Common myeloid progenitor, CD34-positive (primary cell): ENCODE data around the gene PNPLA8.
"Not testable (repeated sequence)": the region's sequence is repeated elsewhere in the genome, so short reads cannot be mapped to it uniquely, and the experiment has no call there.

Source experiments
- CTCF ChIA-PET: fragments of 350-600 bp; sonication (Branson Sonifier 250); formaldehyde crosslinking; loops from one replicate; lab custom pipeline; 2021; ENCODE audit warnings: antibody characterized with exemption; lab: Charles Lee
- POLR2A ChIA-PET: fragments of 350-600 bp; sonication (Branson Sonifier 250); formaldehyde crosslinking; loops from one replicate; lab custom pipeline; 2021; ENCODE audit warnings: antibody characterized with exemption; lab: Charles Lee
- DNase-seq, 3 donors: peaks; one replicate each; pipeline versions ENCODE4 v3.0.0 to v3.0.0-alpha.2; 2013
- H3K27ac ChIP-seq, 2 experiments: 1 replicate in 1 of 2; 2 replicates in 1 of 2; pipeline ENCODE4 v1.7.0; 2013; ENCODE audit warnings: inconsistent platforms in 2 of 2, low read length in 2 of 2, mild to moderate bottlenecking in 2 of 2, low read depth in 1 of 2, moderate library complexity in 1 of 2; ENCODE audit not compliant: severe bottlenecking in 2 of 2, insufficient read depth in 1 of 2, poor library complexity in 1 of 2
- H3K27me3 ChIP-seq, 5 experiments: replicated peaks in 2 of 5; 1 replicate in 3 of 5; 2 replicates in 2 of 5; pipeline versions ENCODE4 v1.6.1 to v1.7.0; 2013; ENCODE audit warnings: low read length in 4 of 5, mild to moderate bottlenecking in 2 of 5, moderate library complexity in 2 of 5, inconsistent platforms in 1 of 5; ENCODE audit not compliant: insufficient read depth in 5 of 5, control insufficient read depth in 4 of 5
- H3K36me3 ChIP-seq, 4 experiments: 1 replicate in 2 of 4; 2 replicates in 2 of 4; pipeline versions ENCODE4 v1.6.1 to v1.7.0; 2013; ENCODE audit warnings: low read length in 3 of 4, control low read depth in 1 of 4, mild to moderate bottlenecking in 1 of 4; ENCODE audit not compliant: control insufficient read depth in 4 of 4, insufficient read depth in 4 of 4
- H3K4me1 ChIP-seq, 4 experiments: 1 replicate in 3 of 4; 2 replicates in 1 of 4; pipeline versions ENCODE4 v1.6.1 to v1.7.1; 2013; ENCODE audit warnings: low read length in 3 of 4, mild to moderate bottlenecking in 3 of 4, control low read depth in 1 of 4, inconsistent platforms in 1 of 4, moderate library complexity in 1 of 4; ENCODE audit not compliant: control insufficient read depth in 4 of 4, insufficient read depth in 4 of 4; ENCODE audit errors: control extremely low read depth in 1 of 4
- H3K4me3 ChIP-seq, 7 experiments: 1 replicate in 4 of 7; 2 replicates in 3 of 7; pipeline versions ENCODE4 v1.5.1 to v1.7.0; 2013; ENCODE audit warnings: mild to moderate bottlenecking in 7 of 7, low read length in 6 of 7, moderate library complexity in 6 of 7, inconsistent platforms in 2 of 7, low read depth in 2 of 7, control low read depth in 1 of 7; ENCODE audit not compliant: insufficient read depth in 4 of 7, control insufficient read depth in 1 of 7; ENCODE audit errors: extremely low read depth in 1 of 7
- H3K9me3 ChIP-seq, 5 experiments: 1 replicate in 4 of 5; 2 replicates in 1 of 5; pipeline versions ENCODE4 v1.6.1 to v1.7.1; 2013; ENCODE audit warnings: low read length in 4 of 5, mild to moderate bottlenecking in 2 of 5, inconsistent platforms in 1 of 5, low read depth in 1 of 5, moderate library complexity in 1 of 5; ENCODE audit not compliant: control insufficient read depth in 4 of 5, insufficient read depth in 2 of 5; ENCODE audit errors: control extremely low read depth in 1 of 5
- WGBS: methylation state at CpG from one replicate; pipeline ENCODE4 v1.1.5; 2013; ENCODE audit not compliant: insufficient coverage; 5-methylcytosine and 5-hydroxymethylcytosine counted together

The PNPLA8 gene

DNA sequence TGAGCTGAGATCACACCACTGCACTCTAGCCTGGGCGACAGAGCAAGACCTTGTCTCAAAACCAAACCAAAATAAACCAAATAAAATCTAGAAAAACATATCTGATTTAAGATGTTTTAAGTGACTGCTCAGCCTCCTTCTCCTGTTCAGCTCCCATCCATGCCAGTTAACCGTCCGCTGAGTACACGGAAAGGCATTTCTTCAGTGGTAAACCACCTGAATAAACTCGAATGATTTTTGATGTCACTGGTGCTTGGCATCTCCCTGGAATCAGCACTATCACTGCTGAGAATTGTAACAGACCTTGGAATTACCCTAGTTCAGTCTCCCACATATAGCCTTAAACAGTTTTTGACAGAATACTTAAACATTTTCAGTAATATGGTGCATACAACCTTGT lies 45.6 kb downstream of the PNPLA8 start:
- no peaks in the 10 kb centered on the region for H3K27me3 ChIP-seq
- H3K4me3 ChIP-seq, result no peak overlapping the region
- H3K4me1 ChIP-seq, result no peaks in the 10 kb centered on the region
- CTCF ChIA-PET, result interaction anchor here (1.0 kb wide), 1 partner anchor 63 kb away, joined by 3 read pairs; no protein-coding TSS in a partner anchor
- H3K36me3 ChIP-seq, result peaks cover 0 to 22% (median 4%) of the 10 kb centered on the region in 4 experiments
- WGBS, result 97% methylated on average over 4 of the region's 5 CpGs
- H3K9me3 ChIP-seq, result no peaks in the 10 kb centered on the region
- DNase-seq, result no peak
- POLR2A ChIA-PET, result interaction anchor here (0.6 kb wide), 1 partner anchor 27 kb away, joined by 3 read pairs; no protein-coding TSS in a partner anchor
- H3K27ac ChIP-seq, result no peak overlapping the region

DNA sequence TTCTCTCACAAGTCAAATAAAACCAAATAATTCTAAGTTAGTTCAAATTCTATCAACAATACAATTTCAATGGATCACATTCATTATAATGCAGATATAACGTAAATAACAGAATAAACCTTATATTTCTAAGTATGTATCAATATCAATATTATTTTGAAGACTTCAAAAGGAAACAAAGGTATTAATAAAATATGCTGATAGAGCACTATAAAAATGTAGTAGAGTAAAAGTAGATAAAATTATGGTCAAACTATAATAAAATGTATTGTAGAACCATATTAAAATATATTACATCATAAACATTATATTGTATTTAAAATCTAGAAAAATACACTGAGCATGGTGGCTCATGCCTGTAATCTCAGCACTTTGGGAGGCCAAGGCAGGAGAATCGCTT lies 46.2 kb downstream of the PNPLA8 start:
- ChIA-PET POLR2A (no interaction called here), CTCF (interaction anchor here (1.0 kb wide), 1 partner anchor 62 kb away, joined by 3 read pairs; no protein-coding TSS in a partner anchor)
- DNase-seq, result no peak
- H3K36me3 ChIP-seq, result peaks cover 0 to 24% (median 4%) of the 10 kb centered on the region in 4 experiments
- no peaks in the 10 kb centered on the region for H3K27me3 ChIP-seq
- H3K27ac ChIP-seq, result no peak overlapping the region
- H3K4me3 ChIP-seq, result no peak overlapping the region
- H3K9me3 ChIP-seq, result no peaks in the 10 kb centered on the region
- no peaks in the 10 kb centered on the region for H3K4me1 ChIP-seq
- no CpG with 5 or more reads among the region's 2 CpGs for WGBS

DNA sequence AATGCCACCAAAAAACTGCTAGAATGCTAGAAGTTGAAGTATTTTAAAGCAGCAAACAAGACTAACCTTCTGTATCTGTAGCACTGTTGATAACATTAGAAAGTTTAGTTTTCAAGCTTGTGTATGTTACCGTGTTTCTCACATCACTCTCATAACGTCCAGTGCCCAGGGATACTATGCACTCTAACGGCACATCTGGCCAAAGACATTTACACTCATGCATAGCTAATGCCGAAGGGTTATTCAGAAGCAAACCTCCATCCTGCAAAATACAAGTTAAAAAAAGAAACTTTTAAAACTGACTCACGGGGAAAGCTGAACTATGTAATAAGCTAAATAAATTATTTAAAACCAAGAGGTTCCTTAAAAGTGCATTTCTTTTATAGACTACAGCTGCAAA lies 46.8 kb downstream of the PNPLA8 start:
- WGBS, result 94% methylated on average over 2 of the region's 5 CpGs
- POLR2A ChIA-PET, result no interaction called here
- Histone ChIP-seq H3K27ac (no peak overlapping the region), H3K27me3 (no peaks in the 10 kb centered on the region), H3K36me3 (peaks cover 0 to 22% (median 4%) of the 10 kb centered on the region in 4 experiments), H3K4me1 (no peaks in the 10 kb centered on the region), H3K4me3 (no peak overlapping the region), H3K9me3 (no peaks in the 10 kb centered on the region)
- CTCF ChIA-PET, result interaction anchor here (1.0 to 1.2 kb wide), 2 partner anchors 12 to 62 kb away, joined by 3 to 4 read pairs; no protein-coding TSS in a partner anchor
- DNase-seq, result no peak

DNA sequence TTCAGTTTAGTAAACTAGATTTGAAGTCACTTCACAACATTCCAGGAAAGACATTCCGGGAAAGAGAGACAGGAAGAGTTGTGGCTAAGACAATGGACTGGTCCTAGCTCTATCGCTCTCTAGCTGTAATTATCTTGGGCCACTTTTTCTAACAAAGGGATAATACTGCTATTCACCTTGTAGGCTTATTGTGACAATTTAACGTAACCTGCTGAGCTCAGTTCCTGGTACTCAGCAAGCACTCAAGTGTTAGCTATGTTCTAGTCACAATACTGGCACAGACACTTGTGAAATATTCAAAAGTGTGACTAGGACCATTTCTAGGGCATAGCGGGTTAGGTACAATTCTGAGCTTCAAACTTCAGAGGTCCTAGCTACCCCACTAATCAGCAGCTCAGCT lies 57.7 kb downstream of the PNPLA8 start:
- Histone ChIP-seq H3K27ac (no peak overlapping the region), H3K4me1 (no peaks in the 10 kb centered on the region), H3K9me3 (no peaks in the 10 kb centered on the region), H3K4me3 (no peak overlapping the region), H3K27me3 (peaks cover 0 to 31% (median under 1%) of the 10 kb centered on the region in 5 experiments), H3K36me3 (peaks cover 0 to 3% (median 1%) of the 10 kb centered on the region in 4 experiments)
- POLR2A ChIA-PET, result no interaction called here
- CTCF ChIA-PET, result interaction anchor here (0.6 to 1.8 kb wide), 2 partner anchors 18 to 28 kb away, joined by 3 to 5 read pairs; no protein-coding TSS in a partner anchor
- no peak for DNase-seq
- WGBS, result 66% methylated on average over 2 of the region's 4 CpGs

DNA sequence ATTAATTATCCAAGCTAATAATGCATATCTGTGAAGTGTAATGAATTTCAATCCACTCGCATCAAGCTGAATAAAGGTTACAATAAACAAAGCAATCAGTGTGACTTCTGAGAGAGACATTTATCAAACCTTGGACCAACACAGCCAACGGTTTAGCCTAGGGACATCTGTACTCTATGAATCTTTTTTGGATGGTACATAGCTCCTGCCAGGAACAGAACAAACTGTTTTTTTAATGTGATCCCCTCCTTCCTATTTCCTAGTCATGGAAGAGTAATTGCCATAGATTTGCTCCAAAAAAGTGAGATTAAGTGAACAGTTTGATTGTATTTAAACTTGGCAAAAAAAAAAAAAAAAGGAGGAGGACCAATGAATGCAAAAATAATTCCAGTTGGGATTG lies 58.5 kb downstream of the PNPLA8 start:
- H3K27ac ChIP-seq, result no peak overlapping the region
- POLR2A ChIA-PET, result no interaction called here
- 78% methylated on average over 1 of the region's 2 CpGs for WGBS
- H3K9me3 ChIP-seq, result no peaks in the 10 kb centered on the region
- peaks cover 0 to 3% (median 1%) of the 10 kb centered on the region in 4 experiments for H3K36me3 ChIP-seq
- no peak for DNase-seq
- peaks cover 0 to 37% (median 4%) of the 10 kb centered on the region in 5 experiments for H3K27me3 ChIP-seq
- H3K4me3 ChIP-seq, result no peak overlapping the region
- H3K4me1 ChIP-seq, result no peaks in the 10 kb centered on the region
- CTCF ChIA-PET, result interaction anchor here (1.2 to 1.8 kb wide), 3 partner anchors 19 to 140 kb away, joined by 3 to 5 read pairs (median 4); no protein-coding TSS in a partner anchor

DNA sequence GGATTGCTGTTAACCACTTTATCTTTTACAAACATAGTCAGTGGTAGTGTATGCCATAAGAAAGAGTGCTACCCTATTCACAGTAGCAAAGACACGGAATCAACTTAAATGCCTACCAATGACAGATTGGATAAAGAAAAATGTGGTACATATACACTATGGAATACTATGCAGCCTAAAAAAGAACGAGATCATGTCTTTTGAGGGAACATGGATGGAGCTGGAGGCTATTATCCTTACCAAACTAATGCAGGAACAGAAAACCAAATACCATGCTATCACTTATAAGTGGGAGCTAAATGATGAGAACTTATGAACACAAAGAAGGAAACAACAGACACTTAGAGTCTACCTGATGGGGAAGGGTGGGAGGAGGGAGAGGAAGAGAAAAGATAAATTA lies 59.6 kb downstream of the PNPLA8 start:
- H3K36me3 ChIP-seq, H3K9me3 ChIP-seq, DNase-seq, H3K4me1 ChIP-seq, H3K4me3 ChIP-seq, H3K27ac ChIP-seq: not testable (repeated sequence)
- ChIA-PET POLR2A (interaction anchor here (0.6 kb wide), 1 partner anchor 103 kb away, joined by 3 read pairs; the partner anchor contains the start of genes DNAJB9 and THAP5), CTCF (interaction anchor here (1.0 to 1.3 kb wide), 3 partner anchors 12 to 139 kb away, joined by 3 to 4 read pairs (median 3); no protein-coding TSS in a partner anchor)
- peaks cover 0 to 45% (median 4%) of the 10 kb centered on the region in 5 experiments for H3K27me3 ChIP-seq
- WGBS, result no CpG with 5 or more reads among the region's 2 CpGs

DNA sequence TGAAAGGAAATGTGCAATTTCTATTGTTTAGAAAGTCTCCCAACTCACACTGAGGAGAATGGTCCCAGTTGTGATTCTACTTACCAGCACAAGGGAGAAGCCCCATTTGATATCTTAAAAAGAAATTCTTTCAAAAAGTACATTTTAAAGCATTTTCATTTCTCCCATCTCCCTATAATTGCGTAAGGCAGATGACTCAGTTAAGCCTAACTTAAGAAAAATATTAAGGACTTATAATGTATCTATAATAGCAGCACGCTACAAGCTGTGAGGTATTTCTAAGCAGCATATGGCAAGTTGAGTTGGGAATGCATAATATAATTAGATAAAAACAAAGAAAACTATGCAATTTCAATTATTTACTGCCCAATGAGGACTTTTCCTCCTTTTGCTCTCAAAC lies 61.2 kb downstream of the PNPLA8 start:
- ChIA-PET CTCF (interaction anchor here (0.9 to 1.4 kb wide), 2 partner anchors 12 to 282 kb away, joined by 3 to 4 read pairs; no protein-coding TSS in a partner anchor), POLR2A (interaction anchor here (0.6 kb wide), 1 partner anchor 19 kb away, joined by 3 read pairs; no protein-coding TSS in a partner anchor)
- no CpG with 5 or more reads among the region's 2 CpGs for WGBS

More for the DNA sequence above, 61.2 kb downstream of the PNPLA8 start:
- no peaks in the 10 kb centered on the region for H3K36me3 ChIP-seq
- peaks cover 0 to 58% (median 7%) of the 10 kb centered on the region in 5 experiments for H3K27me3 ChIP-seq
- no peaks in the 10 kb centered on the region for H3K9me3 ChIP-seq
- no peaks in the 10 kb centered on the region for H3K4me1 ChIP-seq
- no peak for DNase-seq
- H3K27ac ChIP-seq, result no peak overlapping the region
- no peak overlapping the region for H3K4me3 ChIP-seq
